GM19463 (cell line): Measurements from ENCODE around the gene MYH9.
"Not testable (repeated sequence)": the region's sequence is repeated elsewhere in the genome, so short reads cannot be mapped to it uniquely, and the experiment has no call there.

Experiments used
- ATAC-seq: cut with Tn5 transposase; IDR thresholded peaks from one replicate; pipeline ENCODE4 v1.9.1; 2021; ENCODE audit warnings: mild to moderate bottlenecking, moderate library complexity; ENCODE audit not compliant: unreplicated experiment

Gene MYH9

GRCh38 chr22:36415415-36416168 lies 27.8 kb upstream of the MYH9 start:
- no peak for ATAC-seq

GRCh38 chr22:36413022-36413775 lies 25.4 kb upstream of the MYH9 start:
- ATAC-seq, result no peak

DNA sequence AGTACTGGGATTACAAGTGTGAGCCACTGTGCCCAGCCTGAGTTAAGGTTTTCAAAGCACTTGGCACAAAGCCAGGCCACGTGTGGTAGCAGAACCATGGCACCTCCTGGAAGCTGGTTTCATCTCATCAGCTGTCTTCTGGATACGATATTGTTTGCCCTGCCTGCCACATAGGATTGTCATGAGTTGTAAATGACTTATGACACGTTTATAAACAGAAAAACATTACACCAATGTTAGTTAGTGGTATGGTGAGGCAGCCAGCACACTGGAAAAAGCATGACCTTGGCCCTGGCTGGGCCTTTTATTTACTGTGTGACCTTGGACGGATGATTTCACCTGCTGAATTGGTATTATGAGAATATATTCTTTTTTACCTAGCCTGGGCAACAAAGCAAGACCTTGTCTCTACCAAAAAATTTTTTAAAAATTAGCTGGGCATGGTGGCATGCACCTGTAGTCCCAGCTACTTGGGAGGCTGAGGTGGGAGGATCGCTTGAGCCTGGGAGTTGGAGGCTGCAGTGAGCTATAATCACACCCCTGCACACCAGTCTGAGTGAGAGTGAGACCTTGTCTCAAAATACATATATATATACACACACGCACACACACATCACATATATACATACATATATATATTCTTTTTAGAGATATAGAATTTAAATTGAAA lies 24.0 kb upstream of the MYH9 start:
- no peak for ATAC-seq

DNA sequence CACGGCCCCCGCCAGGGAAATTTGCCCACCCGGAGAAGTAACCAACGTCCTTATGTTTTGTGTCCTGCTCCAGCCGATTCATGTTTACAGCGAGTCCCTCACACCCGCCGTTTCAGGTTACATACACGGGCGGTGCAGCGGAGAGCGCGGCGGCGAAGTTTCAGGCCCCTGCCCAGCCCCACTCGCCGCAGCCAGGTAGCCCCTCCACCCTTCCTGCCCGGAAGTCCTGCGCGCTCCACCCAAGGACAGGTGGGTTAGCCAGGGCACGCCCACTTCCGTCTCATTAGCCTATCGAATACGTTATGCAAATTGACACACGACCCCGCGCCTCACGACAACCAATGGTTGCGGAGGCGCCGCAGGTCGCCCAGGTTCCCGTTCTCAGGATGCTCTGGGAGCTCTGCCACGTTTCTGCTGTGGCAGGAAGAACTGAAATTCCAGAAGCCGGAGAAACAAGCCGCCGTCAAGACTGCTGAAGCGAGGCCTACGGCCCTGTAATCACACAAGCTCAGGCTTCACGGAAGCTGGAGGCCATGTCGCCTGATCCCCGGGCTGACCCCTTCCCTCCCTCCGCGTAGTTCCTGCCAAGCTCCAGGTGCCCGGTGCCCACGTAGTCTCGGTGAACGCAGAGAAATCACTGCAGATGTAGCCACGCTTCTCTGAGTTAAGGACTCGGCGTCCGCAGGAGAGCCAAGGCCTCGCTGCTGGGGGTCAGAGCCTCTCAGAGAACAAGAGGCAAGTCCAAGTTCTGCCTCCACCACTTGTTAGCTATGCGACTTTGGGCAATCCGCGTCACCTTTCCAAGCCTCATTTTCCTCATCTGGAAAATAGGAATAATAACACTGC lies 22.4 kb upstream of the MYH9 start:
- no peak for ATAC-seq

DNA sequence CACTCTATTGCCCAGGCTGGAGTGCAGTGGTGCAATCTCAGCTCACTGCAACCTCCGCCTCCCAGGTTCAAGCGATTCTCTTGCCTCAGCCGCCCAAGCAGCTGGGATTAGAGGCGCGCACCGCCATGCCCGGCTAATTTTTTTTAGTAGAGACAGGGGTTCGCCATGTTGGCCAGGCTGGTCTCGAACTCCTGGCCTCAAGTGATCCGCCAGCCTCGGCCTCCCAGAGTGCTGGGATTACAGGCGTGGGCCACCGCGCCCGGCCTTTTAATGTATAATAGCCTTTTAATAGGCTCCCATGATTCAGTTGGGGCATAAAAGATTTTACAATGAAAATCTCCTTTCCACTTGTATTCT lies 21.8 kb upstream of the MYH9 start:
- ATAC-seq, result not testable (repeated sequence)

GRCh38 chr22:36409056-36409455 lies 21.3 kb upstream of the MYH9 start:
- no peak for ATAC-seq

DNA sequence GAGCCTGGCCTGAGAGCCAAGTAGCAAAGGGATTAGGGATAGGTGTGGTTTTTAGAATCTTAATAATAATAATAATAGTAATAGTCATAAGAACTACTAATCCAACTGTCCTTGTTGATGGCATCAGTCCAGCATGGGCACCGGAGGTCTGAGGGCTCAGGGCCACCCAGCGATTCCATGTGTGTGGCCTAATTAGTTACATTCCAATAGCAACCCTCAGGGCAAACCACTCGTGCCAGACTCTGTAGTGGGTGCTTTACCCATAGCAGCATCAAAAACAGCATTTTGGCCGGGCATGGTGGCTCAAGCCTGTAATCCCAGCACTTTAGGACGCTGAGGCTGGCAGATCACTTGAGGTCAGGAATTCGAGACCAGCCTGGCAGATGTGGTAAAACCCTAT lies 19.0 kb upstream of the MYH9 start:
- no peak for ATAC-seq

- ATAC-seq, result no peak
These were observed 18.1 kb upstream of the MYH9 start for GRCh38 chr22:36405671-36406538.

DNA sequence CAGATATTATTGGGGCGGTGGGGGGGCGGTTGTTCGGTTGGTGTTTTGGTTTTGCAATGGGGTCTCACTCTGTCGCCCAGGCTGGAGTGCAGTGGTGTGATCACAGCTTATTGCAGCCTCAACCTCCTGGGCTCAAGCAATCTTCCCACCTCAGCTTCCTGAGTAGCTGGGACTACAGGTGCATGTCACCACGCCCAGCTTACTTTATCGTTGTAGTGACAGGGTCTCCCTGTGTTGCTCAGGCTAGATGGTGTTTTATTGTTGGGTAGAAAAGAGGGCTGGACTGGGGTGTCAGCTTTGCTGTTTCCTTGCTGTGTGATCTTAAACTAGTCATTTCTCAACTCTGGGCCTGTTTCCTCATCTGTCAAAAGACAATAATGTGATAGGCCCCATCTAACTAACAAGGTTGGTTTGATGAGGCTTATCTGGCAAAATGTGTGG lies 17.5 kb upstream of the MYH9 start:
- ATAC-seq, result no peak

DNA sequence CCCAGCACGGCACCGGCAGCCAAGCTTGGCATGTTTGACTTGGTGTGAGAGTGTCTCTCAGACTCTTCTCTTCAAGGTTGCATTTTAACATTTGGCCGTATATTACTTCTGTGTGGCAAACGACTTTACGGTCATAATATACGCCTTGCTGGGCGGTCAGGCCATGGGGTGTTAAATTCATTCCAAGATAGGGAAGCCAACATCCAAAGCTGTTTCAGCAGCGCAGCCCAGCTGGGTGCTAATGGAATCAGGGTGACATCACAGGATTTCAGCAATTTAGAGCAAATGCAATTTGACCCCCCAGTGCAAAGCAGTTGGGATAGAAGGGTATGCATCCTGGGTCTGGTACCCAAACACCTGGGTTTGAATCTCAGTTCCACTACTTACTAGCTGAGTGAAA lies 16.7 kb upstream of the MYH9 start:
- ATAC-seq, result no peak

DNA sequence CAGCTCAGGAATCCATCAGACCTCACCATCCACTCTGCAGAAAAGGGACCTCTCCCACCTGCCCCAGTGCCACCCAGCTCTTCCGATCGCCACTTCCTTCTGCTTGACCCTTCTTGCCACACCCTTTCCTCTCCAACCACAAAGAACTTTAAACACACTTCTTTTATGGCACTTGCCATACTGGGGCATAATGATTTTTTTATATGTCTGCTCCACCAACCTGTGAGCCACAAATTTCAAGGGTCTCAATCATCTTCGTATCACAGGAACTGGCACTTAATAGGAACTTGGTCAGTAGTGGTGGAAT lies 11.7 kb upstream of the MYH9 start:
- no peak for ATAC-seq

DNA sequence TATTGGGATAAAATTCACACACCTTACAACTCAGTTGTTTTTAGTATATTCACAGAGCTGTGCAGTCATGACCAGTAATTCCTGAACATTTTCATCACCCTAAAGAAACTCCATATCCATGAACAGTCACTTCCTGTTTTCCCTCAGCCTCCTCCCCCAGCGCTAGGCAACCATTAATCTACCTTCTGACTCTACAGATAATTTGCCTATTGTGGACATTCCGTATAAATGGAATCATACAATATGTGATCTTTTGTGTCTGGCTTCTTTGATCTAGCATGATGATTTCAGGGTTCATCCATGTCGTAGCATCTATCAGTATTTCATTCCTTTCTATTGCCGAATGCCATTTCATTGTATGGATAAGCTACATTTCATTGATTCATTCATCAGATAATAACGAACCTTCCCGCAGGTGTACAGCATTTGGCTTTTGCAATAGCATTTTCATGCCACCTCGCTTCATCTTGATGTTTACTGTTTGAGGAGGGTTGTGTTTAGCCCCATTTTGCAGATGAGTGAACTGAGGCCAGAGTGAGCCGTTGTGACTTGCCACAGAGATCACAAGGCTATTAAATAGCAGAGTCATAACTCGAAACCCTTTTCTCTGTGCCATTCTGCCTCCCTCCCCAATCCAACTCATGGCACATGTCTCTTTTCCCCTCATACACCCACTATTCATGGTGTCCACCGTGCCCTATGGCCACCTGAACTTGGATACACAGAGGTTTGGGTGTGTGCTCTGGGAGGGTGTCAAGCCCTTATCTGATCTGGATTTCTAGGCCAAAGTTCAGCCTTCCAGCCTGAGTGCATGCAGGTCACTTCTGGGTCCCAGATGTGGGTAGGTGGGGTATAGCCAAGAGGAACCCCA lies 11.1 kb upstream of the MYH9 start:
- no peak for ATAC-seq

- ATAC-seq, result no peak
These were observed 9.6 kb upstream of the MYH9 start for GRCh38 chr22:36397131-36398093.

GRCh38 chr22:36395915-36396314 lies 8.1 kb upstream of the MYH9 start:
- ATAC-seq, result no peak

DNA sequence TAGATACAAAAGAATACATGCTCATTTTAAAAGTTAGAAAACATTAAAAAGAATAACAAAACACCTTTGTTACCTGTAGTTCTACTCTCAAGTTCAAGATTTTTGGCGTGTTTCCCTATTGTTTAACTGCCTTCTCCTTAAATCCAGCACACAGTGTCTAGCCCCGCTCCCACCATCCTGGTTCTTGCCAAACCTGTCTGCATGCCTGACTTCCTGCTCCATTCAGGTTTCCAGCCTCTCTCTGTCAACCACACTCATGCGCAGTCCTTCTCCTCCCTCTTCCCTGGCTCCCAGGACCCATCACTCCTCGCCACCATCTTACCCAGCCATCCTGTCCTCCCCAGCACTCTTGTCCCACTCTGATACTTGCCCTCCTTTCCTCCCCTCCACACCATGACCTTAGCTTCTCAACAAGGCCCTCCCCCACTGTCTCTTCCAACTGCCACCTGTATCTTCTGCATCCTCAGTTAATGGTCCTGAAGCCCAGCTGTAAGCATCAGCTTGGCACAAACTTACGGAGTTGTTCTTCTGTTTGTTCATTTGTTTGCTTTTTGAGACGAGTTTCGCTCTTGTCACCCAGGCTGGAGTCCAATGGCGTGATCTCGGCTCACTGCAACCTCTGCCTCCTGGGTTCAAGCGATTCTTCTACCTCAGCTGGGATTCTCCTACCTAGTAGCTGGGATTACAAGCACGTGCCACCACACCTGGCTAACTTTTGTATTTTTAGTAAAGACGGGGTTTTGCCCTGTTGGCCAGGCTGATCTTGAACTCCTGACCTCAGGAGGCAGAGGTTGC lies 7.5 kb upstream of the MYH9 start:
- ATAC-seq, result no peak

GRCh38 chr22:36391638-36392037 lies 3.9 kb upstream of the MYH9 start:
- ATAC-seq, result no peak

- ATAC-seq, result not testable (repeated sequence)
These were observed 1.4 kb upstream of the MYH9 start for GRCh38 chr22:36389122-36389521.

- no peak for ATAC-seq
These were observed 133 bp downstream of the MYH9 start for GRCh38 chr22:36387709-36387958.
